Suprapubic skin (tissue), 4 donors: ENCODE measurements around the gene DENND4B. TPM values are rescaled to one million over a fixed set of nuclear protein-coding genes. Genes with fewer than 3 reads are reported as not detected.

Experiments used
- DNase-seq, 2 donors: peaks; one replicate each; pipeline ENCODE4 v3.0.0-alpha.2; 2019; ENCODE audit warnings: low spot score in 2 of 2
- H3K27ac ChIP-seq: fragments of 200-600 bp; sonication (generic); one replicate; pipeline ENCODE4 v1.5.1; 2019
- H3K27me3 ChIP-seq: fragments of 200-600 bp; sonication (generic); one replicate; pipeline ENCODE4 v1.5.1; 2019
- H3K36me3 ChIP-seq: fragments of 200-600 bp; sonication (generic); one replicate; pipeline ENCODE4 v1.5.1; 2019
- H3K4me1 ChIP-seq: fragments of 200-600 bp; sonication (generic); one replicate; pipeline ENCODE4 v1.5.1; 2019
- H3K4me3 ChIP-seq: fragments of 200-600 bp; sonication (generic); one replicate; pipeline ENCODE4 v1.5.1; 2019; ENCODE audit warnings: mild to moderate bottlenecking
- H3K9me3 ChIP-seq: fragments of 200-600 bp; sonication (generic); one replicate; pipeline ENCODE4 v1.5.1; 2019
- EP300 ChIP-seq: sonication (generic); formaldehyde crosslinking; IDR thresholded peaks from one replicate; pipeline ENCODE4 v1.6.1; 2017; ENCODE audit warnings: antibody characterized with exemption
- POLR2A ChIP-seq, 2 donors: fragments of 450-650 bp; IDR thresholded peaks; one replicate each; pipeline ENCODE4 v1.6.1; 2017; ENCODE audit warnings: antibody characterized with exemption in 2 of 2, mild to moderate bottlenecking in 2 of 2, moderate library complexity in 2 of 2
- POLR2AphosphoS5 ChIP-seq, 3 donors: sonication (generic); formaldehyde crosslinking; IDR thresholded peaks; one replicate each; pipeline ENCODE4 v1.6.1; 2017; ENCODE audit warnings: antibody characterized with exemption in 3 of 3
- WGBS: methylation state at CpG from one replicate; pipeline ENCODE4 v1.1.5; 2018; 5-methylcytosine and 5-hydroxymethylcytosine counted together
- total RNA-seq, 4 donors: library from RNA; depleted of rRNA; stranded (reverse); fragments of >200 nt; gene quantifications; one replicate each; pipeline ENCODE4 v1.1.0, GENCODE V29; 2016
- TF ChIP-seq, protein P1 (sequence below), 2 donors: fragments of 200-600 bp in 1 of 2; fragments of 450-650 bp in 1 of 2; sonication (generic) in 1 of 2; IDR thresholded peaks; one replicate each; pipeline ENCODE4 v1.5.1; 2016 to 2019; ENCODE audit warnings: antibody characterized with exemption in 2 of 2, mild to moderate bottlenecking in 1 of 2, moderate library complexity in 1 of 2

The DENND4B gene
- total RNA-seq, 4 donors from 2014 or later: 20.0 to 45.1 (median 31.0) TPM

DNA sequence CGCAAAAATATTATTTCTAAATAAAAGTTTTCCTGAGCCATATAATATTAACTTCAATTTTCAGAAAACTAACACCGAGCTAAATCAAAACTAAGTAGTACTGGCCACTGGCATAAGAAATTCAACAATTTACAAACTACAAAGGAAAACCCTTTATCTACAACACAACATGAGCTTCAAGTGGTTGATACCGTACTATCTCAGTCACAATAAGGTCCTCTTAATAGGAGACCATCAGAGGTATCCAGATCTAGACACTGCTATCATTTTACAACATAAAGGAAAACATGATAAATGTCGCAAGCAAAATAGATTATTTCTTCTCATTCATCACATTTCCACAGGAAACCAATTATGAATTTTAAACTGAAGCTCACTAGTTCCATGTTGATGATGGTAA, 63.3 kb downstream of the DENND4B start:
- no peak overlapping the region for H3K4me3 ChIP-seq
- 97% methylated on average over 4 of the region's 4 CpGs for WGBS
- H3K4me1 ChIP-seq: peaks cover 29% of the 10 kb centered on the region
- no peaks in the 10 kb centered on the region for H3K36me3 ChIP-seq
- no peak for DNase-seq
- no peak overlapping the region for H3K27ac ChIP-seq
- H3K27me3 ChIP-seq: no peaks in the 10 kb centered on the region
- H3K9me3 ChIP-seq: no peaks in the 10 kb centered on the region
- no peak for TF ChIP-seq POLR2AphosphoS5 (IDR thresholded peaks at IDR 0.05)
- TF ChIP-seq EP300: no peak
- TF ChIP-seq, protein P1, sequence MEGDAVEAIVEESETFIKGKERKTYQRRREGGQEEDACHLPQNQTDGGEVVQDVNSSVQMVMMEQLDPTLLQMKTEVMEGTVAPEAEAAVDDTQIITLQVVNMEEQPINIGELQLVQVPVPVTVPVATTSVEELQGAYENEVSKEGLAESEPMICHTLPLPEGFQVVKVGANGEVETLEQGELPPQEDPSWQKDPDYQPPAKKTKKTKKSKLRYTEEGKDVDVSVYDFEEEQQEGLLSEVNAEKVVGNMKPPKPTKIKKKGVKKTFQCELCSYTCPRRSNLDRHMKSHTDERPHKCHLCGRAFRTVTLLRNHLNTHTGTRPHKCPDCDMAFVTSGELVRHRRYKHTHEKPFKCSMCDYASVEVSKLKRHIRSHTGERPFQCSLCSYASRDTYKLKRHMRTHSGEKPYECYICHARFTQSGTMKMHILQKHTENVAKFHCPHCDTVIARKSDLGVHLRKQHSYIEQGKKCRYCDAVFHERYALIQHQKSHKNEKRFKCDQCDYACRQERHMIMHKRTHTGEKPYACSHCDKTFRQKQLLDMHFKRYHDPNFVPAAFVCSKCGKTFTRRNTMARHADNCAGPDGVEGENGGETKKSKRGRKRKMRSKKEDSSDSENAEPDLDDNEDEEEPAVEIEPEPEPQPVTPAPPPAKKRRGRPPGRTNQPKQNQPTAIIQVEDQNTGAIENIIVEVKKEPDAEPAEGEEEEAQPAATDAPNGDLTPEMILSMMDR (IDR thresholded peaks at IDR 0.05): no peak
- no peak for TF ChIP-seq POLR2A (IDR thresholded peaks at IDR 0.05)

DNA sequence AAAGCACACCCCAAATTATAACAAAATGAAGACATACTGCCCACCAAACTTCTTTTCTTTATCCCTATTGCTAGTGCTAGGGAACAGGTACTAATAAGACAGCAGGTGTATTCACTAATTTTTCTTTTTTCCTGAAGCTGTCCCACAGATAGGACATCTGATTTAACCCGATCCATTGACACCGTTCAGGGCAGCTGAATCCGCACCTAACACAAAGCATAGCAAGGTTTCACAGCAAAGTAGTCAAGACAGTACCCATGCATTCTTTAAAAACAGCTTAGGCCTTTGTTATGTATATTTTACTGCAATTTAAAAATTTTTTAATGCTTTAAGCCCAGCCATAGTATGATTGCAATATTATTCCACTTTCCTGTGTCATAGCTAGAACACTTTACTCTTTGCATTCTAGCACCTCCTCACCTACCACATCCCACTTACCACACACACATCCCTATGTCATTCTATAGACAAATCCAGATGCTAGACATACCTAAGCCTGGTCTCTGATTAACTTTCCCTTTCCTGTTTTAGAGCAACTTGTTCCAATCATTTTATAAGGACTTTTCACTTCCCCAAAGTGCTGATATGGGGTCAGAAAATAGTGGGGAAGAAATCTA, 64.1 kb downstream of the DENND4B start:
- Histone ChIP-seq H3K9me3 (no peaks in the 10 kb centered on the region), H3K4me3 (no peak overlapping the region), H3K4me1 (peaks cover 29% of the 10 kb centered on the region), H3K36me3 (no peaks in the 10 kb centered on the region), H3K27ac (no peak overlapping the region), H3K27me3 (no peaks in the 10 kb centered on the region)
- 73% methylated on average over 3 of the region's 3 CpGs for WGBS
- DNase-seq: no peak
- TF ChIP-seq POLR2A (IDR thresholded peaks at IDR 0.05) (no peak), EP300 (no peak), POLR2AphosphoS5 (IDR thresholded peaks at IDR 0.05) (no peak)
- TF ChIP-seq, protein P1 (IDR thresholded peaks at IDR 0.05): no peak

DNA sequence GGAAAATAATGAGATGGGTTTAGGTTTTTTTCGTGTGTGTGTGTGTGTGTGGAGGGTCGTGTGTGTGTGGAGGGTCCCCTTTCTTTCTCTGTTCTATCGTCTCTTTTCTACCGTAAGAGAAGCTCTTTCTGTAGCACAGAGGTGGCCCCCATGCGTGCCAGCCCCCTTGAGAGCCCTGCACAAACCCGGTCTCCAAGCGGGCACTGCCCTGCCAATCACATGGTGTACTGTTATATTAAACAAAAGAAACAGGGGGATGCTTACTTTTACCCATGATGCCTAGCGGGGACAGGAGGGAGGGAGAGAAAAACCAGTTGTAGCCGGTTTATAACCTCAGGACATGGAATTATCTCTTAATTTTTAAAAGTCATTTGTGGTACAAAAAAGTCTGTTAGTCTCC, 64.8 kb downstream of the DENND4B start:
- H3K4me3 ChIP-seq: peak overlapping the region; percentile 10
- H3K36me3 ChIP-seq: no peaks in the 10 kb centered on the region
- WGBS: 26% methylated on average over 9 of the region's 9 CpGs
- H3K9me3 ChIP-seq: no peaks in the 10 kb centered on the region
- no peak overlapping the region for H3K27ac ChIP-seq
- DNase-seq: peak in 1 of 2 donors; percentile 29
- TF ChIP-seq POLR2AphosphoS5 (IDR thresholded peaks at IDR 0.05) (no peak), EP300 (no peak), POLR2A (IDR thresholded peaks at IDR 0.05) (no peak)
- TF ChIP-seq, protein P1 (IDR thresholded peaks at IDR 0.05): no peak
- H3K27me3 ChIP-seq: no peaks in the 10 kb centered on the region
- peaks cover 29% of the 10 kb centered on the region for H3K4me1 ChIP-seq

DNA sequence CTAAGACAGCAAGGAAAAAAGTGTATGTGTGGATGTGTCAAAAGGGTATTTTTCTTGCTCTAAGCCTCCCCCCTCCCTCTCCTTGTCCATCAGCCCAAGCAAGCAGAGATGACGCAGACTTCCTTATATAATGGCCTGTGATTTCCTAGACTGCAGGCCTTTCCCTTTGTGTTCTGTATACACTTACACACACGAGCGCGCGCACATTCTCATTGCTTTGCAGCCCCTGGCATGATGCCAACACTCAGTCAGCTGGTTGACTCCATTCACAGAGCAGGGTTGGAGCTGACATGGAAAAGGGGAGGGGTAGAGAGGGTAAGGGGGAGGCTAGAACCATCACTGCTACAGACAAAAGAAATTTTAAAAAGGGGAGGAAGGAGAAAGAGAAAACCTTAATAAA, 65.6 kb downstream of the DENND4B start:
- no peaks in the 10 kb centered on the region for H3K36me3 ChIP-seq
- no peaks in the 10 kb centered on the region for H3K9me3 ChIP-seq
- DNase-seq: peak; percentile 88 to 89
- no peak overlapping the region for H3K27ac ChIP-seq
- peak overlapping the region; percentile 10 for H3K4me3 ChIP-seq
- H3K27me3 ChIP-seq: no peaks in the 10 kb centered on the region
- WGBS: 5% methylated on average over 5 of the region's 5 CpGs
- TF ChIP-seq POLR2A (IDR thresholded peaks at IDR 0.05) (no peak), EP300 (no peak), POLR2AphosphoS5 (IDR thresholded peaks at IDR 0.05) (no peak)
- TF ChIP-seq, protein P1 (IDR thresholded peaks at IDR 0.05): no peak
- H3K4me1 ChIP-seq: peaks cover 29% of the 10 kb centered on the region

DNA sequence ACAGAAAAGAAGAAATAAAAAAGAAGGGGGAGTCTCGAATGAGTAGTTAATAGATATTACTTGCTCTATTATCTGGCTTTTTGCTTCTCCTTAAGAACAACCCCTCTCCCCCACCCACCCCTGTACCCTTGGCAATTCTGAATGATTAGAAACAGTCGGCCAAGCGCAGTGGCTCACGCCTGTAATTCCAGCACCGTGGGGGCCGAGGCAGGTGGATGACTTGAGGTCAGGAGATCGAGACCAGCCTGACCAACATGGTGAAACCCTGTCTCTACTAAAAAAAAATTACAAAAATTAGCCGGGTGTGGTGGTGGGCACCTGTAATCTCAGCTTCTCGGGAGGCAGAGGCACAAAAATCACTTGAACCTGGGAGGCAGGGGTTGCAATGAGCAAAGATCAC, 66.5 kb downstream of the DENND4B start:
- Histone ChIP-seq H3K4me3 (no peak overlapping the region), H3K36me3 (no peaks in the 10 kb centered on the region), H3K4me1 (peaks cover 29% of the 10 kb centered on the region), H3K9me3 (no peaks in the 10 kb centered on the region), H3K27ac (no peak overlapping the region), H3K27me3 (no peaks in the 10 kb centered on the region)
- DNase-seq: no peak
- WGBS: 90% methylated on average over 9 of the region's 9 CpGs
- TF ChIP-seq, protein P1 (IDR thresholded peaks at IDR 0.05): no peak
- TF ChIP-seq POLR2AphosphoS5 (IDR thresholded peaks at IDR 0.05) (no peak), EP300 (no peak), POLR2A (IDR thresholded peaks at IDR 0.05) (no peak)

Other genes starting within 250 kb of the DENND4B start
- gene INTS3, start 218.7 kb downstream of the DENND4B start, total RNA-seq: 10 to 100 TPM; 38.3 to 75.4 (median 43.9) TPM
- 10 to 100 TPM; 18.3 to 72.3 (median 39.6) TPM for gene SLC27A3, start 171.3 kb downstream of the DENND4B start, total RNA-seq
- 10 to 100 TPM; 25.5 to 64.5 (median 37.1) TPM for gene GATAD2B, start 23.7 kb downstream of the DENND4B start, total RNA-seq
- 10 to 100 TPM; 19.3 to 36.2 (median 24.5) TPM for gene CRTC2, start 11.9 kb upstream of the DENND4B start, total RNA-seq
- 10 to 100 TPM; 60.0 to 79.5 (median 69.6) TPM for gene SLC39A1, start 16.8 kb upstream of the DENND4B start, total RNA-seq
- gene CREB3L4, start 21.2 kb upstream of the DENND4B start, total RNA-seq: 10 to 100 TPM; 16.6 to 41.0 (median 20.3) TPM
- 100 to 1,000 TPM; 145 to 213 (median 182) TPM for gene JTB, start 31.0 kb upstream of the DENND4B start, total RNA-seq
- gene RAB13, start 39.6 kb upstream of the DENND4B start, total RNA-seq: 10 to 100 TPM; 13.5 to 26.3 (median 23.4) TPM
- 1,000 to 10,000 TPM; 1,261 to 3,096 (median 2,718) TPM for gene RPS27, start 44.0 kb upstream of the DENND4B start, total RNA-seq
- gene NUP210L, start 208.4 kb upstream of the DENND4B start, total RNA-seq: not detected
- gene TPM3, start 245.4 kb upstream of the DENND4B start, total RNA-seq: 100 to 1,000 TPM; 156 to 192 (median 181) TPM